GM10266 (cell line): Measurements from ENCODE around the gene ZNF605.
"Not testable (repeated sequence)": the region's sequence is repeated elsewhere in the genome, so short reads cannot be mapped to it uniquely, and the experiment has no call there.

Source experiments
- DNase-seq: peaks from one replicate; pipeline ENCODE4 v3.0.0; 2012; ENCODE audit errors: extremely low spot score
- CTCF ChIP-seq: IDR thresholded peaks from 2 replicates; pipeline ENCODE4 v1.5.1; 2012; ENCODE audit warnings: mild to moderate bottlenecking, low read depth; ENCODE audit not compliant: control insufficient read depth, insufficient read depth; ENCODE audit errors: missing control alignments

The ZNF605 gene

GRCh38 chr12:132918680-132919079 lies 37.4 kb downstream of the ZNF605 start:
- DNase-seq, result no peak
- no peak for TF ChIP-seq CTCF

GRCh38 chr12:132909030-132909368 lies 47.1 kb downstream of the ZNF605 start:
- no peak for DNase-seq
- TF ChIP-seq CTCF, result no peak

GRCh38 chr12:132908145-132909029 lies 47.7 kb downstream of the ZNF605 start:
- DNase-seq, result peak; percentile 95

GRCh38 chr12:132907789-132908144 lies 48.3 kb downstream of the ZNF605 start:
- DNase-seq, result not testable (repeated sequence)

More at GRCh38 chr12:132908145-132909029, 47.7 kb downstream of the ZNF605 start:
- TF ChIP-seq CTCF, result no peak

GRCh38 chr12:132907216-132907615 lies 48.9 kb downstream of the ZNF605 start:
- TF ChIP-seq CTCF, result no peak
- no peak for DNase-seq

GRCh38 chr12:132904718-132905328 lies 51.3 kb downstream of the ZNF605 start:
- DNase-seq, result peak; percentile 45
- peak; percentile 32 for TF ChIP-seq CTCF

- TF ChIP-seq CTCF, result no peak
- DNase-seq, result no peak
These were observed 57.1 kb downstream of the ZNF605 start for GRCh38 chr12:132899033-132899432.
